Endothelial cell of umbilical vein (primary cell): ENCODE results near the gene SPG7. TPM values are rescaled to one million over a fixed set of nuclear protein-coding genes. Genes with fewer than 3 reads are reported as not detected.

ENCODE experiments used
- BruUV-seq: library from RNA; stranded (reverse); fragments of 400-500 nt; replicated peaks from 2 replicates; lab custom pipeline; 2021; lab: Mats Ljungman, UMichigan
- CTCF ChIA-PET: fragments of 300-600, 350-600 bp; sonication (Branson Sonifier 250); formaldehyde crosslinking; loops from one replicate; lab custom pipeline; 2021; ENCODE audit warnings: antibody characterized with exemption, inconsistent platforms; lab: Charles Lee
- POLR2A ChIA-PET: fragments of 300-600, 350-600 bp; sonication (Branson Sonifier 250); formaldehyde crosslinking; loops from one replicate; lab custom pipeline; 2021; ENCODE audit warnings: antibody characterized with exemption, inconsistent platforms; lab: Charles Lee
- DNase-seq: peaks from one replicate; pipeline ENCODE4 v3.0.0-alpha.2; 2011; ENCODE audit warnings: low read depth, low spot score
- FAIRE-seq: peaks from 2 replicates; lab custom pipeline; 2011; peaks lifted over from hg19 to GRCh38; lab: Jason Lieb, UNC
- H2AFZ ChIP-seq: 2 replicates; pipeline ENCODE4 v1.6.0; 2012; ENCODE audit warnings: low read depth, low read length, control low read depth, inconsistent platforms
- H3K27ac ChIP-seq: 2 replicates; pipeline ENCODE4 v1.5.1; 2011; ENCODE audit warnings: low read depth, mild to moderate bottlenecking, control low read depth, low read length, moderate library complexity; ENCODE audit not compliant: insufficient read depth
- H3K27me3 ChIP-seq, 2 experiments: 2 replicates each; pipeline versions ENCODE4 v1.6.0 to v1.6.1; 2011; ENCODE audit warnings: low read length in 2 of 2, mixed read lengths in 1 of 2; ENCODE audit not compliant: control insufficient read depth in 2 of 2, insufficient read depth in 2 of 2
- H3K36me3 ChIP-seq, 2 experiments: 2 replicates in 1 of 2; 3 replicates in 1 of 2; pipeline ENCODE4 v1.5.1; 2011; ENCODE audit warnings: low read length in 2 of 2, mild to moderate bottlenecking in 1 of 2, moderate library complexity in 1 of 2; ENCODE audit not compliant: control insufficient read depth in 2 of 2, insufficient read depth in 2 of 2; ENCODE audit errors: extremely low read depth in 1 of 2
- H3K4me1 ChIP-seq: 3 replicates; pipeline ENCODE4 v1.5.1; 2011; ENCODE audit warnings: mild to moderate bottlenecking, low read length; ENCODE audit not compliant: control insufficient read depth, insufficient read depth; ENCODE audit errors: extremely low read depth
- H3K4me2 ChIP-seq: 2 replicates; pipeline ENCODE4 v1.6.1; 2011; ENCODE audit warnings: low read length, control low read depth, mixed read lengths; ENCODE audit not compliant: insufficient read depth
- H3K4me3 ChIP-seq, 3 experiments: fragments of 200-600 bp in 1 of 3; sonication (generic), shearing (Covaris generic) in 1 of 3; replicated peaks in 1 of 3; 2 replicates each; pipeline ENCODE4 v1.5.1; 2011 to 2016; ENCODE audit warnings: control low read depth in 3 of 3, low read length in 3 of 3, mild to moderate bottlenecking in 2 of 3, inconsistent platforms in 1 of 3, low read depth in 1 of 3, moderate library complexity in 1 of 3; ENCODE audit not compliant: insufficient read depth in 1 of 3
- H3K79me2 ChIP-seq: 2 replicates; pipeline ENCODE4 v1.6.0; 2012; ENCODE audit warnings: low read length, inconsistent platforms; ENCODE audit not compliant: control insufficient read depth, insufficient read depth
- H3K9ac ChIP-seq: replicated peaks from 2 replicates; pipeline ENCODE3; 2011; ENCODE audit warnings: low read length, control low read depth; ENCODE audit not compliant: insufficient read depth; ENCODE audit errors: extremely low read depth
- H3K9me1 ChIP-seq: replicated peaks from 3 replicates; pipeline ENCODE4 v1.6.0; 2011; ENCODE audit warnings: mild to moderate bottlenecking, low read length; ENCODE audit not compliant: control insufficient read depth, insufficient read depth; ENCODE audit errors: extremely low read depth
- H3K9me3 ChIP-seq: replicated peaks from 2 replicates; pipeline ENCODE4 v1.5.1; 2012; ENCODE audit warnings: low read length, inconsistent platforms; ENCODE audit not compliant: control insufficient read depth, insufficient read depth
- H4K20me1 ChIP-seq: replicated peaks from 2 replicates; pipeline ENCODE3; 2011; ENCODE audit warnings: mild to moderate bottlenecking, low read length; ENCODE audit not compliant: control insufficient read depth, insufficient read depth; ENCODE audit errors: extremely low read depth
- EZH2 ChIP-seq: IDR thresholded peaks from 2 replicates; pipeline ENCODE4 v1.6.1; 2012; ENCODE audit warnings: borderline replicate concordance, low read depth, mild to moderate bottlenecking, moderate library complexity, low read length, inconsistent platforms; ENCODE audit not compliant: severe bottlenecking
- FOS ChIP-seq: IDR thresholded peaks from 2 replicates; pipeline ENCODE4 v1.6.1; 2011; ENCODE audit warnings: mild to moderate bottlenecking, low read length, moderate library complexity, borderline replicate concordance; ENCODE audit not compliant: insufficient read depth
- GATA2 ChIP-seq: IDR thresholded peaks from 2 replicates; pipeline ENCODE4 v1.7.0; 2011; ENCODE audit warnings: low read depth, mild to moderate bottlenecking, moderate library complexity, mixed read lengths, low read length; ENCODE audit not compliant: insufficient read length, insufficient read depth
- JUN ChIP-seq: IDR thresholded peaks from 2 replicates; pipeline ENCODE4 v1.6.1; 2011; ENCODE audit warnings: borderline replicate concordance, low read depth; ENCODE audit not compliant: insufficient read length, insufficient read depth
- MAX ChIP-seq: IDR thresholded peaks from 2 replicates; pipeline ENCODE4 v1.6.1; 2011; ENCODE audit not compliant: insufficient read depth, insufficient read length
- MYC ChIP-seq: IDR thresholded peaks from one replicate; pipeline ENCODE4 v1.6.1; 2011; ENCODE audit warnings: mild to moderate bottlenecking, low read depth, low read length
- POLR2A ChIP-seq: IDR thresholded peaks from 2 replicates; pipeline ENCODE4 v1.6.1; 2012; ENCODE audit warnings: low read depth, mild to moderate bottlenecking, control low read depth, low read length
- POLR2AphosphoS5 ChIP-seq: IDR thresholded peaks from 2 replicates; pipeline ENCODE4 v1.6.1; 2012; ENCODE audit warnings: low read depth, mild to moderate bottlenecking, control low read depth, low read length, moderate library complexity; ENCODE audit not compliant: insufficient read depth
- dilution Hi-C: fragments of 300-500 bp; cut with MboI; formaldehyde crosslinking; loops from one replicate; pipeline ENCODE4 v1.15.0; 2019; ENCODE audit warnings: low sequenced_read_pairs; ENCODE audit not compliant: extremely low pct_ligation_motif_present
- intact Hi-C: fragments of 100-400 bp; cut with micrococcal nuclease; formaldehyde crosslinking; loops from one replicate; pipeline ENCODE4 v1.10.0; 2022
- polyA plus RNA-seq, 4 experiments: library from polyadenylated mRNA; depleted of rRNA in 3 of 4; stranded (reverse) in 3 of 4; unstranded in 1 of 4; fragments of >200 nt; gene quantifications; 2 replicates each; pipeline versions ENCODE4 v1.2.1 to v1.2.3, GENCODE V29; 2011 to 2012; ENCODE audit warnings: missing spikeins in 1 of 4
- total RNA-seq: library from RNA; stranded (reverse); gene quantifications from 2 replicates; pipeline ENCODE4 v1.2.3, GENCODE V29; 2021
- TF ChIP-seq, protein P1 (sequence below), 2 donors: IDR thresholded peaks; 1 replicate in 1 of 2; 2 replicates in 1 of 2; pipeline ENCODE4 v1.5.1; 2011; ENCODE audit warnings: low read length in 2 of 2, mild to moderate bottlenecking in 2 of 2, moderate library complexity in 2 of 2, control low read depth in 1 of 2, inconsistent platforms in 1 of 2, low read depth in 1 of 2; ENCODE audit not compliant: insufficient read depth in 1 of 2; ENCODE audit errors: extremely low read depth in 1 of 2

The SPG7 gene
- total and polyA plus RNA-seq, 2 donors (not counting 3 experiments of a cell fraction or from before 2014, with no cell fraction given) = 90.2 to 146 TPM

DNA sequence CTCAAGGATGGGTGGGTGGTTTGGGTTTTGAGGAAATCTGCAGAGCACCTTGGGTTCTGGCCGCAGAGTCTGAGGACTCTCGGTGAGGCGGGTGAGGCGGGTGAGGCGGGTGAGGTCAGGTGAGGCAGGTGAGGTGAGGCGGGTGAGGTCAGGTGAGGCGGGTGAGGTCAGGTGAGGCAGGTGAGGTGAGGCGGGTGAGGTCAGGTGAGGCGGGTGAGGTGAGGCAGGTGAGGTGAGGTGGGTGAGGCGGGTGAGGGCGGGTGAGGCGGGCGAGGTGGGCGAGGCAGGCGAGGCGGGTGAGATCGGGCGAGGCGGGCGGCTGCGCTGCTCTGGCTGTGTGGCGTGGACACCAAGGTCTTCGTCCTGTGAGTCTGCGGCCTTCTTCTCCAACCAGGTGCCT lies 28.2 kb downstream of the SPG7 start:
- H4K20me1 ChIP-seq = no peaks in the 10 kb centered on the region
- peaks cover 0 to 38% of the 10 kb centered on the region in 2 experiments for H3K36me3 ChIP-seq
- H3K4me2 ChIP-seq = no peak overlapping the region
- no TSS peak for BruUV-seq
- no peaks in the 10 kb centered on the region for H3K9me1 ChIP-seq
- TF ChIP-seq GATA2 = no peak
- TF ChIP-seq MAX = no peak
- no peak for TF ChIP-seq EZH2
- TF ChIP-seq, protein P1, sequence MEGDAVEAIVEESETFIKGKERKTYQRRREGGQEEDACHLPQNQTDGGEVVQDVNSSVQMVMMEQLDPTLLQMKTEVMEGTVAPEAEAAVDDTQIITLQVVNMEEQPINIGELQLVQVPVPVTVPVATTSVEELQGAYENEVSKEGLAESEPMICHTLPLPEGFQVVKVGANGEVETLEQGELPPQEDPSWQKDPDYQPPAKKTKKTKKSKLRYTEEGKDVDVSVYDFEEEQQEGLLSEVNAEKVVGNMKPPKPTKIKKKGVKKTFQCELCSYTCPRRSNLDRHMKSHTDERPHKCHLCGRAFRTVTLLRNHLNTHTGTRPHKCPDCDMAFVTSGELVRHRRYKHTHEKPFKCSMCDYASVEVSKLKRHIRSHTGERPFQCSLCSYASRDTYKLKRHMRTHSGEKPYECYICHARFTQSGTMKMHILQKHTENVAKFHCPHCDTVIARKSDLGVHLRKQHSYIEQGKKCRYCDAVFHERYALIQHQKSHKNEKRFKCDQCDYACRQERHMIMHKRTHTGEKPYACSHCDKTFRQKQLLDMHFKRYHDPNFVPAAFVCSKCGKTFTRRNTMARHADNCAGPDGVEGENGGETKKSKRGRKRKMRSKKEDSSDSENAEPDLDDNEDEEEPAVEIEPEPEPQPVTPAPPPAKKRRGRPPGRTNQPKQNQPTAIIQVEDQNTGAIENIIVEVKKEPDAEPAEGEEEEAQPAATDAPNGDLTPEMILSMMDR (IDR thresholded peaks at IDR 0.05; ENCODE audit: extremely low read depth in 1 of 2, insufficient read depth in 1 of 2, low read depth in 1 of 2, low read length in 2 of 2) = no peak
- no peak for TF ChIP-seq POLR2AphosphoS5
- TF ChIP-seq POLR2A = no peak
- no peak for TF ChIP-seq MYC
- no peak for TF ChIP-seq JUN
- no peak for TF ChIP-seq FOS
- peaks cover 17% of the 10 kb centered on the region for H3K4me1 ChIP-seq
- intact Hi-C loops = no loop called here
- H3K9ac ChIP-seq = no peak overlapping the region
- no peak overlapping the region for H3K4me3 ChIP-seq
- no peaks in the 10 kb centered on the region for H3K9me3 ChIP-seq
- H2AFZ ChIP-seq = no peak overlapping the region
- FAIRE-seq (no peak), DNase-seq (no peak)
- no peak overlapping the region for H3K27ac ChIP-seq
- no peaks in the 10 kb centered on the region for H3K27me3 ChIP-seq
- POLR2A ChIA-PET = no interaction called here
- peaks cover 7% of the 10 kb centered on the region for H3K79me2 ChIP-seq
- dilution Hi-C loops = no loop called here
- CTCF ChIA-PET = no interaction called here
